Ascending aorta (tissue), 2 donors: Measurements from ENCODE around the gene RPS8. TPM values are rescaled to one million over a fixed set of nuclear protein-coding genes. Genes with fewer than 3 reads are reported as not detected.
"Not testable (repeated sequence)": the region's sequence is repeated elsewhere in the genome, so short reads cannot be mapped to it uniquely, and the experiment has no call there.

Experiments
- DNase-seq, 2 donors: peaks; one replicate each; pipeline ENCODE4 v3.0.0-alpha.2; 2019; ENCODE audit warnings: low spot score in 2 of 2
- H3K27ac ChIP-seq, 2 donors: fragments of 200-600 bp; sonication (generic); one replicate each; pipeline ENCODE4 v1.5.1; 2016 to 2017; ENCODE audit warnings: mild to moderate bottlenecking in 1 of 2
- H3K27me3 ChIP-seq: fragments of 200-600 bp; sonication (generic); one replicate; pipeline ENCODE4 v1.5.1; 2017
- H3K36me3 ChIP-seq, 2 donors: fragments of 200-600 bp; sonication (generic); one replicate each; pipeline ENCODE4 v1.5.1; 2016
- H3K4me1 ChIP-seq, 2 donors: fragments of 200-600 bp; sonication (generic); one replicate each; pipeline ENCODE4 v1.5.1; 2016 to 2017; ENCODE audit warnings: mild to moderate bottlenecking in 1 of 2
- H3K4me3 ChIP-seq, 2 donors: fragments of 200-600 bp; sonication (generic); one replicate each; pipeline ENCODE4 v1.5.1; 2016 to 2017; ENCODE audit warnings: mild to moderate bottlenecking in 1 of 2
- H3K9me3 ChIP-seq, 2 donors: fragments of 200-600 bp; sonication (generic); one replicate each; pipeline ENCODE4 v1.5.1; 2016
- intact Hi-C: fragments of 100-400 bp; cut with DNase I; formaldehyde crosslinking; loops from one replicate; pipeline ENCODE4 v1.15.1; 2023
- total RNA-seq: library from RNA; depleted of rRNA; stranded (reverse); fragments of >200 nt; gene quantifications from one replicate; pipeline ENCODE4 v1.1.0, GENCODE V29; 2016
- TF ChIP-seq, protein P1 (sequence below), 3 experiments: fragments of 200-600 bp in 2 of 3; fragments of 450-650 bp in 1 of 3; sonication (generic) in 2 of 3; IDR thresholded peaks; one replicate each; pipeline ENCODE4 v1.5.1; 2016 to 2019; ENCODE audit warnings: antibody characterized with exemption in 3 of 3, mild to moderate bottlenecking in 1 of 3, moderate library complexity in 1 of 3

Gene RPS8
- total RNA-seq, 1 donor from 2014 or later = 1,693 TPM

DNA sequence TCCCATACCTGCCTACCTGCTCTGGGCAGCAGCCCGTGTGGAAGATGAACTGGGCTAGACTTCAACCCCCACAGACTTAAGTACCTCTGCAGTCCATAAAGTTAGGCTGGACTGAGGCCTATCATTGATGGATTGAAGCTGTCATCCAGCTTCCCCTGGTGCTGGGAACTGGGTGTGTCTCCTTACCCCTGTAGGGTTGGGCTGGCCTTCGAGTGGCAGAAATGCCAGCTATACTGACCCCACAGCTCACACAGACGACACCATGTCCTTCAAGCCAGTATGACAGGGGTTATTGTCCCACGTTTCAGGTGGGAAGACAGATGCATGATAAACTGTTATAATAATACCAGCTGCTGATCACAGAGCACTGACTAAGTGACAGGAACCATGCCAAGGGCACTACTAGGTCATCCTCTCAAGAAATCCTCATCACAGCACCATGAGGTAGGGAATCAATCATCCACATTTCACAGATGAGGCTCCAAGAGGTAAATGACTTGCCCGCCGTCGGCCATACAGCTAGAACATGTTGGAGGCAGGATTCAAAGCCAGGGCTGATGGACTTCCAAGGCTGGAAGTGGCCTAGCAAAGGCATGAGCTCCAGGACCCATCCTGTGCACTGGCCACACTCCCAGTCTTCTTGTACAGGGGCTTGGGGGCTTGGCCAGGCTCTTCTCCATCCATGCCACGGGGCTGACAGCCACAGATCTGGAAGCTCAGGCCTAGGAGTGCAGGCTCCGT is 12.9 kb downstream of the RPS8 start, which contains the start of gene BEST4:
Gene BEST4 (minus strand): TSS at position 51 of the 741 bp plus-strand sequence. CDS start 465 bp downstream, outside the sequence.
- Histone ChIP-seq H3K27me3 (no peaks in the 10 kb centered on the region), H3K27ac (peak within 1 kb of the TSS; percentile 66 to 85), H3K4me1 (peaks cover 8 to 17% of the 10 kb centered on the region in 2 donors), H3K9me3 (no peaks in the 10 kb centered on the region), H3K36me3 (no peaks in the 10 kb centered on the region), H3K4me3 (no peak within 1 kb of the TSS)
- intact Hi-C loops = loop anchor here (5.0 kb wide), 1 partner anchor 224 kb away; the partner anchor contains the start of genes HECTD3 and UROD
- TF ChIP-seq, protein P1, sequence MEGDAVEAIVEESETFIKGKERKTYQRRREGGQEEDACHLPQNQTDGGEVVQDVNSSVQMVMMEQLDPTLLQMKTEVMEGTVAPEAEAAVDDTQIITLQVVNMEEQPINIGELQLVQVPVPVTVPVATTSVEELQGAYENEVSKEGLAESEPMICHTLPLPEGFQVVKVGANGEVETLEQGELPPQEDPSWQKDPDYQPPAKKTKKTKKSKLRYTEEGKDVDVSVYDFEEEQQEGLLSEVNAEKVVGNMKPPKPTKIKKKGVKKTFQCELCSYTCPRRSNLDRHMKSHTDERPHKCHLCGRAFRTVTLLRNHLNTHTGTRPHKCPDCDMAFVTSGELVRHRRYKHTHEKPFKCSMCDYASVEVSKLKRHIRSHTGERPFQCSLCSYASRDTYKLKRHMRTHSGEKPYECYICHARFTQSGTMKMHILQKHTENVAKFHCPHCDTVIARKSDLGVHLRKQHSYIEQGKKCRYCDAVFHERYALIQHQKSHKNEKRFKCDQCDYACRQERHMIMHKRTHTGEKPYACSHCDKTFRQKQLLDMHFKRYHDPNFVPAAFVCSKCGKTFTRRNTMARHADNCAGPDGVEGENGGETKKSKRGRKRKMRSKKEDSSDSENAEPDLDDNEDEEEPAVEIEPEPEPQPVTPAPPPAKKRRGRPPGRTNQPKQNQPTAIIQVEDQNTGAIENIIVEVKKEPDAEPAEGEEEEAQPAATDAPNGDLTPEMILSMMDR (IDR thresholded peaks at IDR 0.05) = no peak
- no peak for DNase-seq

DNA sequence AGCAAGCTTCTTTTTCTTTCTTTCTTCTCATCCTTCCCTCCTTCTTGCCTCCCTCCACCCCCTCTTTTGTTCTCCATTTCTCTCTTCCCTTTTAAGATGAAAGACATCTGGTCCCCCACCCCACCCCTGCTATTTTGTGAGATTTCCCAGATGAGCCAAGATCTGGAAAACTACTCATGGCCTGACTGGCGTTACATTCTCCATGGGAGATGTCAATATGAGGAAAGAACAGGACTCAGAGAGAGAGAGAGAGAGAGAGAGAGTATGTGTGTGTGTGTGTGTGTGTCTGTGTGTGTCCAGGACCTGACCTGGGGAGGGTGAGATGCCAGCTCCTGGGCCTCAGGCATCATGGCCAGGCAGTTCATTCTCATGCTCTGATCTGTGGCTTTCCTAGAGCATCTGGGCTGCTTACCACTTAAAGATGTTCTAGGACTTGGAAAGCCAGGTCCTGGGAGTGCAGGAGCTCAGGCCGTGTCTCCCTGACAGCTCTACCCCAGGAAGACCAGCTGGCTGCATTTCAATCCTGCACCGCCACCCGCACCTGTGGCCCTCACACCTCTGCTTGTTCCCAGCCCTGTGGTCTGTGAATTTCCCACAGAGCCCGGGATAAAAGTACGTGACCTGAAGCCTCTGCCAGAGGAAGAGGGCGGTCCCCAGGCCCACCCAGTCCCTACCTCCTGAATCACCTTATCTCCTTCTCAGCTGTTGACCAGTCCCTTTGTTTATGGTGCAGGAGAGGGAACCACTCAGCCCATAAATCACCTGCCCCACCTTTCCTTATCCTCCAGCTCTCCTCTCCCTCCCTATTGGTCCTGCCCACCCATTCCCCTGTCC is 15.8 kb downstream of the RPS8 start:
- no peaks in the 10 kb centered on the region for H3K36me3 ChIP-seq
- H3K27ac ChIP-seq = no peak overlapping the region
- TF ChIP-seq, protein P1 (IDR thresholded peaks at IDR 0.05) = no peak
- H3K27me3 ChIP-seq = no peaks in the 10 kb centered on the region
- no peaks in the 10 kb centered on the region for H3K4me1 ChIP-seq
- intact Hi-C loops = no loop called here
- H3K4me3 ChIP-seq = no peak overlapping the region
- no peaks in the 10 kb centered on the region for H3K9me3 ChIP-seq
- no peak for DNase-seq

DNA sequence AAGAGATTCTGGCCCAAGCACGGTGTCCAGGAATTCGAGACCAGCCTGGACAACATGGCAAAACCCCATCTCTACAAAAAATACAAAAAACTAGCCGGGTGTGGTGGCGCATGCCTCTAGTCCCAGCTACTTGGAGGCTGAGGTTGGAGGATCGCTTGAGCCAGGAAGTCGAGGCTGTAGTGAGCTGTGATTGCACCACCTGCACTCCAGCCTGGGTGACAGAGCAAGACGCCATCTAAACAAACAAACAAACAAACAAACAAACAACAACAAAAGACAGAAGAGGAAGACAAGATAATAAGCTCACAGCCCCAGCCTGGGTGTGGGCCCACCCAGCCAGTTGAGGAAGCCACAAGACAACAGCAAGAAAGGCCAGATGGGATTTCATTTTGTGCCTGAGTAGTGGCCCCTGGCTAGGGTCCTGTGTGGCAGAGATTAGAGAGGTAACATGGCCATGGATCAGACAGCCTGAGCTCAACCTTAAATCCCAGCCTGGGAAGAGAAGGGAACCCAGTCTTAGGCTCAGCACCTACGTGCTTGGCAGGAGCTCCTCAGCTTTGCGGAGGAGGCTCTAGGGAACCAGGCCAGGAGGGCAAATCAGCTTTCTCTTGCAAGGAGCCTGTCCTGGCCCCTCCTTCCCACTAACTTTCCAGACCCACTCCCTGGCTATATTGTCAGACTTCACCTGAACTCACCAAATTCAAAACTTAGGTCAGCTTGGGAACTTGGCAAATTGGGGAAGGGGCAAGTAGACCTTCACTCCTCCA is 17.6 kb downstream of the RPS8 start:
- intact Hi-C loops = no loop called here
- TF ChIP-seq, protein P1 (IDR thresholded peaks at IDR 0.05) = no peak
- no peak overlapping the region for H3K4me3 ChIP-seq

GRCh38 chr1:44797886-44798285 is 22.5 kb downstream of the RPS8 start:
- intact Hi-C loops = loop anchor here (2.0 kb wide), 3 partner anchors 23 to 189 kb away; partner anchors contain the start of genes EIF2B3 and RPS8

More for the DNA sequence above, 17.6 kb downstream of the RPS8 start:
- Histone ChIP-seq H3K27me3 (no peaks in the 10 kb centered on the region), H3K4me1 (no peaks in the 10 kb centered on the region), H3K27ac (no peak overlapping the region), H3K9me3 (no peaks in the 10 kb centered on the region), H3K36me3 (no peaks in the 10 kb centered on the region)
- no peak for DNase-seq

DNA sequence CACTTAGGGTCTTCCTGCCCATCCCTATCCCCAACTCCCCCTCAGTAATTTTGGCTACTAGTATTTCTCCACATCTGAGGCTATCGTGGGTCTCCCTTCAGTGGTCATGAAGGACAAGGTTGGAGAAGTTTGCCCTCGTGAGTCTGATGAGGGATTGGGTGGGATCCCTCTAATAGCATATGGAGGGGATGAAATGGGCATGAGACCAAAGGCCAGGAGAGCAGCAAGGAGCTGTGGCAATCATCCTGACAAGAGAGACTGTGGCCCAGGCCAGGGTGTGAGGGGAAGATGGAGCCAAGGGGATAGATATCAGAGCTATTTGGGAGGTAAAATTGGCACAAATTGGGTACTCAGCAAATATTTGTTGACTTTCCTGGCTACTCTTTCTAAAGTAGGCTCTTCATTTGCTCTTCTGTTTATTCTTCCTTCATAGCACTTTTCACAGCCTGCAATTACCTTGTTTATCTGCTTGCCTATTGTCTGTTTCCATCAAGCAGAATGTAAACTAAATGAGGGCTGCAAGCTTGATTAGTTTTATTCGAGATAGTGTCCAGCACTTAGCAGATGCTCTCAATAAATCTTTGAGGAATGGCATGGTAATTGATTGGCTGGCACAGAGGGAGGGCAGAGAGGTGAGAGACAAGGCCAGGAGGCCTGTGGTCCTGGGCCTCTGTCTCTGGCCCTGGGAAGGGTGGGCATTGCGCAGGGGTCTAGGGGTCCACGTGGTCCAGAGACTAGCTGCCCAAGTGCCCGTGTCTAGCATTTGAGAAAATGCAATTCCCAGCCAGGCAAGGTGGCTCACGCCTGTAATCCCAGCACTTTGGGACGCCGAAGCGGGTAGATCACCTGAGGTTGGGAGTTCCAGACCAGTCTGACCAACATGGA is 23.4 kb downstream of the RPS8 start:
- peaks cover 13 to 21% of the 10 kb centered on the region in 2 donors for H3K36me3 ChIP-seq
- H3K27me3 ChIP-seq = no peaks in the 10 kb centered on the region
- DNase-seq = peak; percentile 9 to 64
- TF ChIP-seq, protein P1 (IDR thresholded peaks at IDR 0.05) = no peak
- peak overlapping the region; percentile 96 to 99 for H3K27ac ChIP-seq
- H3K4me1 ChIP-seq = peaks cover 17 to 26% of the 10 kb centered on the region in 2 donors
- H3K4me3 ChIP-seq = no peak overlapping the region
- intact Hi-C loops = loop anchor here (2.0 kb wide), 3 partner anchors 24 to 188 kb away; partner anchors contain the start of genes EIF2B3 and RPS8
- no peaks in the 10 kb centered on the region for H3K9me3 ChIP-seq

More at GRCh38 chr1:44797886-44798285, 22.5 kb downstream of the RPS8 start:
- H3K9me3 ChIP-seq, H3K4me3 ChIP-seq, H3K27me3 ChIP-seq: not testable (repeated sequence)
- Histone ChIP-seq H3K36me3 (peaks cover 5 to 12% of the 10 kb centered on the region in 2 donors), H3K27ac (peak overlapping the region in 1 of 2 donors; percentile 96), H3K4me1 (peaks cover 10 to 18% of the 10 kb centered on the region in 2 donors)
- peak in 1 of 2 donors; percentile 4 for DNase-seq
